Measurements from ENCODE around the gene RNF224. TPM values are rescaled to one million over a fixed set of nuclear protein-coding genes. Genes with fewer than 3 reads are reported as not detected.

Gene RNF224
- total RNA-seq, 4 donors from 2014 or later: not detected

DNA sequence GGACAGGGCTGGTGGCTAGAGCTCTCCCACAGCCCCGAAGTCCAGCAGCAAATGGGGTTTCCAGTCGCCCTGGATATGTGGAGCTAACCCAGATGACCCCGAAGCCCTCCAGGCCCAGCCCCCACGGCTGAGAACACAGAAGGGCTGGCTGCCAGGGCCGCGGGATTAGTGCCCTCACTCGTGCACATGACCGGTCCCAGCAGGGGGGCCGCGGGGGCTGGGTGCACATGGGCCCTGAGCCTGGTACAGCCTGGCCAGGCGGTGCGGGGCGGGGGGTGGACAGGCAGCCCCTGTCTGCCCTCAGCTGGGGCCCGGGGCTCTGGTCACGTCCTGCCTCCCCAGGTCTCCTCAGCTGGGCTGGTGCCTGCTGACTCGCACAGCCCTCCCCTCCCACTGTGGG is 32.9 kb upstream of the RNF224 start:
- no peak for TF ChIP-seq CTCF (IDR thresholded peaks at IDR 0.05; ENCODE audit: low read depth)

DNA sequence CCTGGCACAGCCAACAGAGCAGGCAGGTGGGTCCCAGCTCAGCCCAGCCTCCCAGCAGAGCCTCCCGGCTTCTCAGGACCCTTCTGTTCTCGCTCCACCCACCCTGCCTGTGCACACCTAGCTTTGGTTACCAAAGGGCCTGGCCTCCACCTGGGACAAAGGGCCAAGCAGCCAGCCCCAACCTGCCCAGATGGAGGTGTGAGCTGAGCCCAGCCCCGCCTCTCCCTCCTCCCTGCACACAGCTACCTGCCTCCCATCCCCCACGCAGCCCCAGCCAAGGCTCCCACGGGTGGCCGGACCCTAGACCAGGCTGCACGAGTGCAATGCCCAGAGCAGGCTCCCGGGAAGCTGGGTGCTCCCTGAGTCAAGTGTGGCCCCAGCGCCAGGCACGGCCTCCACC is 32.4 kb upstream of the RNF224 start:
- TF ChIP-seq CTCF (IDR thresholded peaks at IDR 0.05; ENCODE audit: low read depth): no peak

- no peak for TF ChIP-seq CTCF (IDR thresholded peaks at IDR 0.05; ENCODE audit: low read depth)
Observed at GRCh38 chr9:137195525-137196220, 31.6 kb upstream of the RNF224 start.

GRCh38 chr9:137198051-137198901 is 29.0 kb upstream of the RNF224 start:
- TF ChIP-seq CTCF (IDR thresholded peaks at IDR 0.05; ENCODE audit: low read depth): no peak

DNA sequence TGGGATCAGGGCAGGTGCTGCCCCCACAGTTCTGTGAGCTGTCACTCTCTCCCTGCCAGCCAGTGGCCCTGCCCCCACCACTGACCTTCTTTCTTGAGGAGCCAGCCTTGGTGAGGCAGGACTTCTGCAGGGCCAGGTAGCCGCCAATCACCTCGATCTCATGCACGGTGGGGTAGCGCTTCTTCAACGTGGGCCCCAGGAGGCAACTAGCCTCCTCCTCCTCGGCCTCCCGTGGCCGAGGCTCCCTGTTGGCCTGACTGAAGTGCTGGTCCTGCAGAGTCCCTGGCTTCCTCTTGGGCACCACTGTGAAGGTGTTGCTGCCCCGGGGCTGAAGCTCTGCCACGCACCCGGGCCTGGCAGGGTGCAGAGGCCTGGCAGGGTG is 28.4 kb upstream of the RNF224 start:
- TF ChIP-seq CTCF (IDR thresholded peaks at IDR 0.05; ENCODE audit: low read depth): no peak

- no peak for TF ChIP-seq CTCF (IDR thresholded peaks at IDR 0.05; ENCODE audit: low read depth)
Observed at GRCh38 chr9:137199411-137200121, 27.7 kb upstream of the RNF224 start.
